Measurements from ENCODE around the gene ANP32E.

Gene ANP32E

GRCh38 chr1:150235852-150236613, at the start of gene ANP32E:
Gene ANP32E (minus strand): TSS chr1:150236112. CDS start chr1:150235786, 326 bp downstream.
- no peaks in the 10 kb centered on the region for H3K36me3 ChIP-seq (ENCODE audit: control insufficient read depth in 1 of 2, insufficient read depth in 2 of 2, low read length in 2 of 2)
- peak within 1 kb of the TSS; percentile 98 for H3K27ac ChIP-seq (ENCODE audit: low read length)
- peak within 1 kb of the TSS; percentile 93 to 98 for H3K4me3 ChIP-seq (ENCODE audit: low read depth in 1 of 2, low read length in 2 of 2)
- peaks cover 0 to 6% of the 10 kb centered on the region in 2 donors for H3K4me1 ChIP-seq (ENCODE audit: control insufficient read depth in 1 of 2, insufficient read depth in 2 of 2, low read length in 2 of 2)
- H3K27me3 ChIP-seq (ENCODE audit: low read depth, low read length): no peaks in the 10 kb centered on the region
- H3K9me3 ChIP-seq (ENCODE audit: control insufficient read depth in 1 of 2, low read length in 2 of 2): no peaks in the 10 kb centered on the region

GRCh38 chr1:150283260-150283659, 47.3 kb upstream of the ANP32E start:
- Histone ChIP-seq H3K4me3 (ENCODE audit: low read depth in 1 of 2, low read length in 2 of 2) (peak overlapping the region; percentile 65 to 76), H3K27me3 (ENCODE audit: low read depth, low read length) (no peaks in the 10 kb centered on the region), H3K36me3 (ENCODE audit: control insufficient read depth in 1 of 2, insufficient read depth in 2 of 2, low read length in 2 of 2) (peaks cover 4 to 26% of the 10 kb centered on the region in 2 donors), H3K9me3 (ENCODE audit: control insufficient read depth in 1 of 2, low read length in 2 of 2) (no peaks in the 10 kb centered on the region), H3K27ac (ENCODE audit: low read length) (no peak overlapping the region), H3K4me1 (ENCODE audit: control insufficient read depth in 1 of 2, insufficient read depth in 2 of 2, low read length in 2 of 2) (peaks cover 10 to 19% of the 10 kb centered on the region in 2 donors)

DNA sequence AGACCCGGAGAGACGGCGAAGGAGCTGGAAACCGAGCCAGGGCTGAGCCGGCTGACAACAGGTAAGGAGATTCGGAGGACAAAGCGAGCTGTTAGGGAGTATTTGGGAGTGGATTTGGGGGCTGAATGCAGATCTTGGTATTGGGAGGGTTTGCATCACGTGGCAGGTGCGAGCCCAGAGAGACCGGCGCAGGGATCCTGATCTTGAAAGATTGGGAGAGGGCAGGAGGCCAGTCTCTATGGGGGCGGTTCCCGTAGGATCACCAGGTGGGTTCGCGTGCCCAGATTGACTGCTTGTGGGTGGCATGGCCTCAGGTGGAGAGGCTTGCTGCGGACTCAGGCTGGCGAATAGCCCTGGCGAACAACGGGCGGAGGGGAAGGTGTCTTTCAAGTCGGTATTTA, 46.6 kb upstream of the ANP32E start:
- peak overlapping the region; percentile 60 for H3K27ac ChIP-seq (ENCODE audit: low read length)
- H3K4me1 ChIP-seq (ENCODE audit: control insufficient read depth in 1 of 2, insufficient read depth in 2 of 2, low read length in 2 of 2): peaks cover 10 to 19% of the 10 kb centered on the region in 2 donors
- H3K4me3 ChIP-seq (ENCODE audit: low read depth in 1 of 2, low read length in 2 of 2): peak overlapping the region; percentile 65 to 76
- H3K36me3 ChIP-seq (ENCODE audit: control insufficient read depth in 1 of 2, insufficient read depth in 2 of 2, low read length in 2 of 2): peaks cover 4 to 26% of the 10 kb centered on the region in 2 donors
- H3K9me3 ChIP-seq (ENCODE audit: control insufficient read depth in 1 of 2, low read length in 2 of 2): no peaks in the 10 kb centered on the region
- no peaks in the 10 kb centered on the region for H3K27me3 ChIP-seq (ENCODE audit: low read depth, low read length)

DNA sequence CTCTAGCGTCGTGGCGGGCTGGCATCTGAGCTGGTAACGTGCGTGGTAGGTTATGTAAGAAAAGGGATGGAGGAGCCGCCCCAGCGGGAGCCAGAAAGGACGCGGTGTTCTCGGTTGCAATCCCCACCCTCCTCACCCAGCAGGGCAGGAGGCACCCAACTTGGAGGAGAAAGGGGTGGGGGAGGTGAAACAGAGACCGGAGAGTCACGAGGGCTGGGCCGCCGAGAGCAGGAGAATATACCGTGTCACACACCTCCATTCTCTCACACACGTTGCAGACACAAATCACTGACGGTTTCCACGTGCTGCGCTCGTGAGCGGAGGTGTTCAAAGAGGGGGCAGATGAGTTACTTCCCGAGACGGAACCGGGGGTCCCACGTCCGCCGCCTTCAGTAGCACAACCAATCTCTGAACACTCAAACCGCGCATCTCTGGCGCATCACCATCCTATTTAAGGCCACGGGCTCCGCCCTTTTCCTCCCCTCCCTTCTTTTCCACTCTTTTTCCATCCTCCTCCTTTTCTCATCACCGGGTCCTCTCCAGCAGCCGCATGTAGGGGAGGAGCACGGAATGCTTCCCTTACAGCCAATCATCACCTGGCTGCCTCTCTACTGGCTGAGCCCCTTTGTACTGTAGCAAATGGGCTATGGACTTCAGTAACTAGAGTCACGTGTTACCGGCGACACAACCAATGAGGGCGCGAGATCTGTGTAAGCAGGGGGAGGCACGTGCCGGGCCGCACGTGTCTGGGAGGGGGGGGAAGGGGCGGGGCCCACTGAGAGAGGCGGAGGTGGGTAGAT, 46.0 kb upstream of the ANP32E start, which contains the start of gene CIART:
TSS of gene CIART (plus strand) at position 797 of the 800 bp plus-strand sequence. CDS start 714 bp downstream, outside the sequence.
- peaks cover 4 to 21% of the 10 kb centered on the region in 2 donors for H3K36me3 ChIP-seq (ENCODE audit: control insufficient read depth in 1 of 2, insufficient read depth in 2 of 2, low read length in 2 of 2)
- H3K27me3 ChIP-seq (ENCODE audit: low read depth, low read length): no peaks in the 10 kb centered on the region
- H3K4me1 ChIP-seq (ENCODE audit: control insufficient read depth in 1 of 2, insufficient read depth in 2 of 2, low read length in 2 of 2): peaks cover 10 to 19% of the 10 kb centered on the region in 2 donors

DNA sequence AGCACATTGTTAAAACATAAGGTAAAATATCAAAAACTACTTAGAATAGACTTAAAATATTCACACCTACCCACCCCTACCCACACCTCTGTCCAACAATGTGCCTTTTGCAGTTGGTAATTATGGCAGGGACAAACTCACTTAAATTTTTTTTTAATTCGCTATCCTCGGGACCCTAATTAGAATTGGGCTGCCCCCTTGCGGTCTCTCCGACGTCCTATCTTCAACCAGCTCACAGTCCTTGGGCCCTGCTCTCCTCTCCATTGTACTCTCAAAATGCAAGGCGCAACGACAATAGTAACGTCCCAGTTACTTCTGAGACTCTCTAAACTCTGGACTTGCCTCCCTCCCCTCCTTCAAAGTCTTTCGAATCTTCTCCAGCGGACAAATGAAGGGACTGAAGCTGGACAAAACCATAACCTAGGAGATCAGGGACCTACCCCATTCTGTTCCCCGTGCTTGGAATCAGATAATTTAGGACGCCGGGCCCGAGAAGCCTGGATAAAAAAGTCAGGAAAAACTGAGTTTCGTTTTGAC, 45.4 kb upstream of the ANP32E start:
- Histone ChIP-seq H3K4me1 (ENCODE audit: control insufficient read depth in 1 of 2, insufficient read depth in 2 of 2, low read length in 2 of 2) (peaks cover 10 to 19% of the 10 kb centered on the region in 2 donors), H3K36me3 (ENCODE audit: control insufficient read depth in 1 of 2, insufficient read depth in 2 of 2, low read length in 2 of 2) (peaks cover 0 to 15% of the 10 kb centered on the region in 2 donors), H3K9me3 (ENCODE audit: control insufficient read depth in 1 of 2, low read length in 2 of 2) (no peaks in the 10 kb centered on the region), H3K4me3 (ENCODE audit: low read depth in 1 of 2, low read length in 2 of 2) (peak overlapping the region; percentile 65 to 76), H3K27ac (ENCODE audit: low read length) (peak overlapping the region; percentile 84), H3K27me3 (ENCODE audit: low read depth, low read length) (no peaks in the 10 kb centered on the region)

More for the DNA sequence above, 46.0 kb upstream of the ANP32E start, which contains the start of gene CIART:
- peak within 1 kb of the TSS; percentile 65 to 76 for H3K4me3 ChIP-seq (ENCODE audit: low read depth in 1 of 2, low read length in 2 of 2)
- H3K9me3 ChIP-seq (ENCODE audit: control insufficient read depth in 1 of 2, low read length in 2 of 2): no peaks in the 10 kb centered on the region
- H3K27ac ChIP-seq (ENCODE audit: low read length): peak within 1 kb of the TSS; percentile 84

GRCh38 chr1:150280138-150280707, 44.3 kb upstream of the ANP32E start:
- peaks cover 0 to 9% of the 10 kb centered on the region in 2 donors for H3K36me3 ChIP-seq (ENCODE audit: control insufficient read depth in 1 of 2, insufficient read depth in 2 of 2, low read length in 2 of 2)
- H3K4me1 ChIP-seq (ENCODE audit: control insufficient read depth in 1 of 2, insufficient read depth in 2 of 2, low read length in 2 of 2): peaks cover 10 to 19% of the 10 kb centered on the region in 2 donors
- H3K4me3 ChIP-seq (ENCODE audit: low read depth in 1 of 2, low read length in 2 of 2): no peak overlapping the region
- no peaks in the 10 kb centered on the region for H3K9me3 ChIP-seq (ENCODE audit: control insufficient read depth in 1 of 2, low read length in 2 of 2)
- H3K27ac ChIP-seq (ENCODE audit: low read length): peak overlapping the region; percentile 84
- no peaks in the 10 kb centered on the region for H3K27me3 ChIP-seq (ENCODE audit: low read depth, low read length)

GRCh38 chr1:150273311-150273710, 37.4 kb upstream of the ANP32E start:
- peak overlapping the region; percentile 36 for H3K27ac ChIP-seq (ENCODE audit: low read length)
- H3K4me1 ChIP-seq (ENCODE audit: control insufficient read depth in 1 of 2, insufficient read depth in 2 of 2, low read length in 2 of 2): peaks cover 0 to 16% of the 10 kb centered on the region in 2 donors
- H3K9me3 ChIP-seq (ENCODE audit: control insufficient read depth in 1 of 2, low read length in 2 of 2): no peaks in the 10 kb centered on the region
- H3K27me3 ChIP-seq (ENCODE audit: low read depth, low read length): no peaks in the 10 kb centered on the region
- peak overlapping the region; percentile 44 to 55 for H3K4me3 ChIP-seq (ENCODE audit: low read depth in 1 of 2, low read length in 2 of 2)
- no peaks in the 10 kb centered on the region for H3K36me3 ChIP-seq (ENCODE audit: control insufficient read depth in 1 of 2, insufficient read depth in 2 of 2, low read length in 2 of 2)

DNA sequence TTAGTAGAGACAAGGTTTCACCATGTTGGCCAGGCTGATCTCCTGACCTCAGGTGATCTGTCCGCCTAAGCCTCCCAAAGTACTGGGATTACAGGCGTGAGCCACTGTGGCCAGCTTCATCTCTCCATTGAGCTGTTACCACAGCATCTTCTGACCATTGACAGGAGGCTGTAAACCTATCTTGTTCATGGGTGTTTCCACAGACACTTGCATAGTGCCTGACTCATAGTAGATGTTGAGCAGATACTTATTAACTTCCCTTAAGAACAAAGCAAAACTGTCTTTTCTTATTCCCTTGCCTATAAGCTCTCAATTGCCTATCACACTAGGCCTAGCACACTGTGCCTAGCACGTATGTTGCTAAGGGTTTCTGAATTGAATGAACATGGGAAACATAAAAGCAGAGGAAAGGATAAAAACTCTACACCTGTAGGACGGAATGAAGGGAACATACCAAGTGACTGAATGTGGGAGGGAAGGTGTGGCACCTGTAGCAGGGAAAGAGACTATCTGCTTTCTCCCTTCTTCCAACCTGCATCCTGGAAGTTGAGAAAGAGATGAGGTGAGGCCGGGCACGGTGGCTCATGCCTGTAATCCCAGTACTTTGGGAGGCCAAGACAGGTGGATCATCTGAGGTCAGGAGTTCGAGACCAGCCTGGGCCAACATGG, 35.5 kb upstream of the ANP32E start:
- H3K27me3 ChIP-seq (ENCODE audit: low read depth, low read length): no peaks in the 10 kb centered on the region
- no peaks in the 10 kb centered on the region for H3K9me3 ChIP-seq (ENCODE audit: control insufficient read depth in 1 of 2, low read length in 2 of 2)
- H3K36me3 ChIP-seq (ENCODE audit: control insufficient read depth in 1 of 2, insufficient read depth in 2 of 2, low read length in 2 of 2): peaks cover 5 to 8% of the 10 kb centered on the region in 2 donors
- no peak overlapping the region for H3K4me3 ChIP-seq (ENCODE audit: low read depth in 1 of 2, low read length in 2 of 2)
- peak overlapping the region; percentile 40 for H3K27ac ChIP-seq (ENCODE audit: low read length)
- peaks cover 8 to 31% of the 10 kb centered on the region in 2 donors for H3K4me1 ChIP-seq (ENCODE audit: control insufficient read depth in 1 of 2, insufficient read depth in 2 of 2, low read length in 2 of 2)

DNA sequence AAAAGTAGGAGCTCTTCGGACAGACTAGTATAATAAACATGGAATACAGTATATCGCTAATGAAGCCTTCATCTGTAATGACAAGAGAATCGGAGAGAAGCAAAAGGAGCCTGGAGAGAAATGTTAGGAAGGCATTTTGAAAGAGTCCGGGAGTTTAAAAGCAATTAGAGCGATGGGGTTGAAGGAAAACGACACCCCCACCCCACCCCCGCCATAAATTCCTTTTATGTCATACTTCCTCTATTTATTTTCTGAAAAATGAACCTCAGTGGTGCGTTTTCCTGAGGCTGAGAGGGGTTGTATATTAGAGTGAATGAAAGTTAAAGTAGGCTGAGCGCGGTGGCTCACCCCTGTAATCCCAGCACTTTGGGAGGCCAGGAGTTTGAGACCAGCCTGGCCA, 33.5 kb upstream of the ANP32E start:
- no peaks in the 10 kb centered on the region for H3K9me3 ChIP-seq (ENCODE audit: control insufficient read depth in 1 of 2, low read length in 2 of 2)
- H3K27me3 ChIP-seq (ENCODE audit: low read depth, low read length): no peaks in the 10 kb centered on the region
- H3K36me3 ChIP-seq (ENCODE audit: control insufficient read depth in 1 of 2, insufficient read depth in 2 of 2, low read length in 2 of 2): peaks cover 25 to 28% of the 10 kb centered on the region in 2 donors
- peak overlapping the region; percentile 96 for H3K27ac ChIP-seq (ENCODE audit: low read length)
- peaks cover 8 to 31% of the 10 kb centered on the region in 2 donors for H3K4me1 ChIP-seq (ENCODE audit: control insufficient read depth in 1 of 2, insufficient read depth in 2 of 2, low read length in 2 of 2)
- peak overlapping the region; percentile 93 to 98 for H3K4me3 ChIP-seq (ENCODE audit: low read depth in 1 of 2, low read length in 2 of 2)

GRCh38 chr1:150268705-150269403, 32.9 kb upstream of the ANP32E start, which contains the start of gene APH1A:
Gene APH1A (minus strand): TSS chr1:150269016. CDS start chr1:150268810, 206 bp downstream.
- H3K27ac ChIP-seq (ENCODE audit: low read length): peak within 1 kb of the TSS; percentile 96
- peaks cover 8 to 29% of the 10 kb centered on the region in 2 donors for H3K4me1 ChIP-seq (ENCODE audit: control insufficient read depth in 1 of 2, insufficient read depth in 2 of 2, low read length in 2 of 2)
- H3K4me3 ChIP-seq (ENCODE audit: low read depth in 1 of 2, low read length in 2 of 2): peak within 1 kb of the TSS; percentile 93 to 98
- no peaks in the 10 kb centered on the region for H3K9me3 ChIP-seq (ENCODE audit: control insufficient read depth in 1 of 2, low read length in 2 of 2)
- no peaks in the 10 kb centered on the region for H3K27me3 ChIP-seq (ENCODE audit: low read depth, low read length)
- peaks cover 25 to 31% of the 10 kb centered on the region in 2 donors for H3K36me3 ChIP-seq (ENCODE audit: control insufficient read depth in 1 of 2, insufficient read depth in 2 of 2, low read length in 2 of 2)

Data from muscle layer of duodenum (tissue), 2 donors.